Loucy (cell line): Measurements from ENCODE around the gene TECPR2.

ENCODE experiments used
- CTCF ChIP-seq: fragments of 200-600 bp; sonication (generic); conservative IDR thresholded peaks from 2 replicates; pipeline ENCODE4 v1.5.1; 2014; ENCODE audit warnings: mild to moderate bottlenecking, antibody characterized with exemption, low read length
- EZH2phosphoT487 ChIP-seq: fragments of 200-600 bp; IDR thresholded peaks from 2 replicates; pipeline ENCODE4 v1.6.1; 2018; ENCODE audit warnings: antibody characterized with exemption, mild to moderate bottlenecking, moderate library complexity, borderline replicate concordance

- TF ChIP-seq CTCF: no peak
- TF ChIP-seq EZH2phosphoT487: no peak
These were observed 118.6 kb downstream of the TECPR2 start for GRCh38 chr14:102481371-102481770.
